Measurements from ENCODE around the gene TTLL5.

DNA sequence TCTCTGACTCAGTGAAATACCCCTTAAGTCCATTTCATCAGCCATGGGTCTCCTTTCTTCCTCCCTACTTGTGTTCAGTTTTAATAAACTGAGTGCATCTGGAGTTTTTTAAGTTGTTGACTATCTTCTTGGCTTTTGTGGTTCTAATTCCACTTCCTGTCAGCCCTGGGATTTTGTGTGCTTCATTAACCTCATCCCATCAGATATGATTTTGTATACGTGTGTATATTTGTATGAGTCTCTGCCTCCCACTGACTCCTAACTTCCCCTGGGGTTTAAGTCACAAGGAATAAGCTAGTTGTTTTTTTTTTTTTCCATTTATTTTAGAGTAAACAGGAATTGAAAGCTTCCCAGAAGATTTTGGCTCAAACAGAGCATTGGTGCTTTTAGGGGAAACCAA, 62.7 kb downstream of the TTLL5 start:
- TF ChIP-seq GATA2 (IDR thresholded peaks at IDR 0.05; ENCODE audit: low read depth, low read length) (no peak), GATA3 (IDR thresholded peaks at IDR 0.05; ENCODE audit: low read depth, low read length) (no peak)
